GM18505 (cell line): ENCODE data around the gene ALK.
"Not testable (repeated sequence)": the region's sequence is repeated elsewhere in the genome, so short reads cannot be mapped to it uniquely, and the experiment has no call there.

Experiments used
- ATAC-seq: cut with Tn5 transposase; IDR thresholded peaks from one replicate; pipeline ENCODE4 v1.9.1; 2021; ENCODE audit not compliant: unreplicated experiment
- POLR2A ChIP-seq: IDR thresholded peaks from 4 replicates; pipeline ENCODE4 v1.6.1; 2011; ENCODE audit warnings: borderline replicate concordance; ENCODE audit not compliant: insufficient read depth, insufficient read length; ENCODE audit errors: extremely low read depth

ALK gene

DNA sequence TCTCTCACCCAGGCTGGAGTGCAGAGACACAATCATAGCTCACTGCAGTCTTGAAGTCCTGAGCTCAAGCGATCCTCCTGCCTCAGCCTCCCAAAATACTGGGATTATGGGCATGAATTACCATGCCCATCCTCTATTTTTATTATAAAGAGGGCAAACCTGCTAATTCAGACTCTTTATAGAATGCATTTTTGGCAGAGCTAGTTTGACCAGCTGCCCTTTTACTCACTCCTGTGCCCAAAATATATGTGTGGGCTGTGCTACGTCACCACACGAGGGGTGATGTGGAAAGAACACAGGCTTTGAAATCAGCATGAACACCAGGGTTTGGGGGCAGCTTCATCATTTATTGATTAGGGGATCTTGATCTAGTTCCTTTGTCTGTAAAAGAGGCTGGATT, 668.4 kb downstream of the ALK start:
- no peak for ATAC-seq
- TF ChIP-seq POLR2A, result no peak

DNA sequence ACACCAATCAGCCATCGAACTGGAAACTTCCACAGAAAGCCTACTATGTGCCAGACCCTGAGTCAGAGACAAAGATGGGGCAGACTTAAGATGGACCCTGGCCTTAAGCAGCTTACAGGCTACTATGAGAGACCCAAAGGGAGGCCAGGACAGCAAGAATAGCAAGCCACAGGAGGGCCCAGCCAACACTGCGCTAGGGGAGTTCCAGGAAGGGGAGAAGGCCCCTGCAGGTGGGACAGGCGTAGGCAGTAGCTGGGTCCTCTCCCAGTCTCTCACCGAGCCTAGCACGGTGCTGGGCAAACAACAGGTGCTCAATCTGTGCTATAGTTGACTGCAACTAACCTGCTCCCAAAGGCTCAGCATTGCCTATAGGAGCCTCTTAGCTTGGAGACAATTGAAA, 670.0 kb downstream of the ALK start:
- no peak for TF ChIP-seq POLR2A
- ATAC-seq, result no peak

DNA sequence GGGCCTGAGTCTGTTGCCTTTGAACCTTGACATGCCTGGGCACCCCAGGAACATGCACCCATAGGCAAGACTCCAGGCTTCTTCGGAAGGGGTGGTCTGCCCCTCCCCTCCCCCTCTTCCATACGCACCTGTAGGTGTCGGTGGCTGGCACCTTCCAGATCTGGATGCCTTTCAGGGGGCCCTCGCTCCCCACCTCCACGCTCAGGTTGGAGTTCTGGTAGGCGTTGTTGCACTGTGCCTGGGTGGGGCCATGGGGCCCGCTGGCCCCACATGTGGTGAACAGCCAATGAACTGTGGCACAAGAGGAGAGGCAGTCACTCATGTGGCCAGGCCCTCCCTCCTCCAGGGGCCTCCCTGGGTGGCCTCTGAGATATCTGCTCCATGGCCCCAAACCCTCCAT, 670.4 kb downstream of the ALK start:
- no peak for ATAC-seq

DNA sequence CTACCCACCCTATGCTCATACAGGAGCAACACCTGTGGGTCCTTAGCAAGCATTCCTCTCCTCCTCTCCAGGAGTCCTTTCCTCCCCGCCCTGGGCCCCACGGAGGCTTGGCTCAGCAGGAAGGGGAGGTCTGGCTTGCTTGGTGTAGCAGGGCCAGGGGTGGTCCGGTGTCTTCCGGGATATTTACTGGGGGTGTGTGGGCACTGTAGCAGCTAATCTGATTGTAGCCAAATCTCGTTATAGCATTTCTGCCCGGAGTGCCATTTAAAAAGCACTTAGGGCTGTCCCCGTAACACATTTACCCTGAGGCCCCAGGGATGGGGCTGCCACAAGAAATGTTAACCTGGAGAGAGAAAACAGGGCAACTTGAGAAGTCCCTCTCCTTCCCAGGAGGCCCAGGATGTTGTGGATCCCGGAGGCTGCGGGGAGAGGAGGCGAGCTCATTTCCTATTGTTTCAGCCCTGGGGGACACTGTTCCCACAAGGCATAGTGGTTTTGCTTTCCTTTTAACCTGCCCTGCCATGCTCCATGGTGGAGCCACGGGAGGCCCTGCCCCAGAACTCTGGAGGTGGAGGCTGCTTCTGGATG, 671.6 kb downstream of the ALK start:
- ATAC-seq, result no peak
- TF ChIP-seq POLR2A, result no peak

More for the DNA sequence above, 670.4 kb downstream of the ALK start:
- TF ChIP-seq POLR2A, result no peak

DNA sequence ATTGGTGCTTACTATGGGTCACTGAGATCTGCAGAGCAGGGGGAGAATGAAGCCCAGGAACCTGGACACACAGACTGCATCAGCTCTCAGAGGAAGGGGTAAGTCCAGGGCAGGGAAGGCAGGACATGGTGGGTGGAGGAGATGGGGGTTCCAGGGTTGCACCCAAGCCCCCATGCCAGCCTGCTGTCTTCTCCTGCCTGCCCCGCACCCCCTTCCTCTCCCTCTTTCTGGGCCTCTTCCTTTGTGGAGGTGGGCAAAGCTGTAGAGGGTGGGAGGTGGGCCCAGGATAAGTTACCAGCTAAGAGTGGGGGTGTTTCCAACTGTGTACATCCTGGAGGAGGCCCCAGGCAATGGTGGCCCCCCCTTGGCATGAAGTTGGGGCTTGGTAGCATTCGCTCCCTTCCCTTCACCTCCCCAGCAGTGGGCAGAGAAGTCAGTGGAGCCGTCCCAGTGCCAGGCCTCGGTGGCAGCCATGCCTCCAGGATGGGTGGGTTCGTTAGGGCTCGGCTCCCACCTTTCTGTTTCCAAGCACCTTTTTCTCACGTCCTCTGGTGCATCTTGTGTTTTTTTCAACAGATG, 674.0 kb downstream of the ALK start:
- no peak for TF ChIP-seq POLR2A

DNA sequence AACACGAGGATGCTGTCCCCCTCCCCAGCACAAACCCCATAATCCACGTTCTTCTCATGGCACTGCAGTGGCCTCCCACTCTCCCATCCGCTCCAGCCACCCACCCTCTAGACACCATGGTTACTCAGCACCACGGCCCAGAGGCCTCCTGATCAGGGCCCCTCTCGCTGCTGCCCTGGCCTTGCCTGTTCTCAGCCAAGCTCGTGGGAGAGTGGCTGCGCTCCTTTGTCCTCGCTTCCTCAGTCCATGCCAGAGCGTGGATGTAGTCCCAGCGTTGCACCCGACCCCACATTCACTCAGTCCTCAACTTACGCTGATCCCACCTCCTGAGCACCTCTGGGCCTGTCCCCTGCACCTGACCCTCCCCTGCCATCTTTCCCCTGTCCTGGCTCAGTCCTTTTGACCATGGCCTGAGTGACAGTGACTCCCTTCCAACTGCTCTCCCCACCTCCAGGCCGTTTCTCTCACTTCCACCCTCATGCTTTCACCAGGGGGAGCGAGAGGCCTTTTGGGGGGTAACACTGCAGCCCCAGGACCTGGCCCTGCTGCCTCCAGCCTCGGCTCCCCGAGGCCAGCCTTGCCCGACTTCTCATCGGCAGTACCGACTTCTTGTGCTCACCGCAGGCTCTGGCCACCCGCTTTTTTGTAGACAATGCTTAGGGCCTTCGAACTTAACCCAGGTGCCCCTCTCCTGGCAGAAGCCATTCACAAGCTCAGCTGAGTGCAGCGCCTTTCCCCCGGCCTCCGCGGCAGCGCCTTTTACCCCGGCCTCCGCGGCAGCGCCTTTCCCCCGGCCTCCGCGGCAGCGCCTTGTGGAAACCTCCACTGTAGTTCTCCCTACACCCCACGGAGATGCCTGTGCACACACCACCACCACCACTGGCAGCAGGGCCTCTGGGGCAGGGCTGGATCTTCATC, 674.7 kb downstream of the ALK start:
- ATAC-seq, result no peak
- no peak for TF ChIP-seq POLR2A

More for the DNA sequence above, 674.0 kb downstream of the ALK start:
- ATAC-seq, result no peak

DNA sequence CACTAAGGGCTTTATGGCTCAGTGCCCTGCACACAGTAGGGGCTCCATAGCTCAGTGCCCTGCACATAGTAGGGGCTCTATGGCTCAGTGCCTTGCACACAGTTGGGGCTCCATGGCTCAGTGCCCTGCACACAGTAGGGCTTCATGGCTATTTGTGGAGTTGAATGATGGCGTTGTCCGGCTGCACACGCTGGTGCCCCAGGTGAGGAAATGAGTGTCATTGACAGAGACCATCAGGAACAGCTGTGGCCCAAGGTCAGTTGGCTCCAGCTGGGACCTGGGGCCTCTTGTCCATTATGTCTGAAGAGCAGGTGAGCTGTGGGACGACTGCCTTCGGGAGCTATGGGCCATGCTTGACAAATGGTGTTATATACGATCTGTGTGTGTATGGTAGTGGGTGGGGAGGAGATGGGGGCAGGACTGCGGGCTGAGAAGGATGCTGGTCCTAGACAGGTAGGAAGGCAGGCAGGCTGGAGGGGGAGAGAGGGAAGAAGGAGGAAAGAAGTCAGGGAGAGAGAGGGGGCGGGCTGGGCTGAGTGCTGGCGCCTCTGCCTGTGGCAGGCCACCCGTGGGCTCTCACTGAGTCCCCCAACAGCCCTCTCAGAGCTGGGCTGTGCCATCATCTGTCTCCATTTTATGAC, 675.5 kb downstream of the ALK start:
- ATAC-seq, result no peak
- no peak for TF ChIP-seq POLR2A

DNA sequence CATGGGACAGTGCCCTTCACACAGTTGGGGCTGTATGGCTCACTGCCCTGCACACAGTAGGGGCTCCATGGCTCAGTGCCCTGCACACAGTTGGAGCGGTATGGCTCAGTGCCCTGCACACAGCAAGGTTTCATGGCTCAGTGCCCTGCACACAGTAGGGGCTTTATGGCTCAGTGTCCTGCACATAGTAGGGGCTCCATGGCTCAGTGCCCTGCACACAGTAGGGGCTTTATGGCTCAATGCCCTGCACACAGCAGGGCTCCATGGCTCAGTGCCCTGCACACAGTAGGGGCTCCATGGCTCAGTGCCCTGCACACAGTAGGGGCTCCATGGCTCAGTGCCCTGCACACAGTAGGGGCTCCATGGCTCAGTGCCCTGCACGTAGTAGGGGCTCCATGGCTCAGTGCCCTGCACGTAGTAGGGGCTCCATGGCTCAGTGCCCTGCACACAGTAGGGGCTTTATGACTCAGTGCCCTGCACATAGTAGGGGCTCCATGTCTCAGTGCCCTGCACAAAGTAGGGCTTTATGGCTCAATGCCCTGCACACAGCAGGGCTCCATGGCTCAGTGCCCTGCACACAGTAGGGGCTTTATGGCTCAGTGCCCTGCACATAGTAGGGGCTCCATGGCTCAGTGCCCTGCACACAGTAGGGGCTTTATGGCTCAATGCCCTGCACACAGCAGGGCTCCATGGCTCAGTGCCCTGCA, 676.2 kb downstream of the ALK start:
- not testable (repeated sequence) for ATAC-seq

DNA sequence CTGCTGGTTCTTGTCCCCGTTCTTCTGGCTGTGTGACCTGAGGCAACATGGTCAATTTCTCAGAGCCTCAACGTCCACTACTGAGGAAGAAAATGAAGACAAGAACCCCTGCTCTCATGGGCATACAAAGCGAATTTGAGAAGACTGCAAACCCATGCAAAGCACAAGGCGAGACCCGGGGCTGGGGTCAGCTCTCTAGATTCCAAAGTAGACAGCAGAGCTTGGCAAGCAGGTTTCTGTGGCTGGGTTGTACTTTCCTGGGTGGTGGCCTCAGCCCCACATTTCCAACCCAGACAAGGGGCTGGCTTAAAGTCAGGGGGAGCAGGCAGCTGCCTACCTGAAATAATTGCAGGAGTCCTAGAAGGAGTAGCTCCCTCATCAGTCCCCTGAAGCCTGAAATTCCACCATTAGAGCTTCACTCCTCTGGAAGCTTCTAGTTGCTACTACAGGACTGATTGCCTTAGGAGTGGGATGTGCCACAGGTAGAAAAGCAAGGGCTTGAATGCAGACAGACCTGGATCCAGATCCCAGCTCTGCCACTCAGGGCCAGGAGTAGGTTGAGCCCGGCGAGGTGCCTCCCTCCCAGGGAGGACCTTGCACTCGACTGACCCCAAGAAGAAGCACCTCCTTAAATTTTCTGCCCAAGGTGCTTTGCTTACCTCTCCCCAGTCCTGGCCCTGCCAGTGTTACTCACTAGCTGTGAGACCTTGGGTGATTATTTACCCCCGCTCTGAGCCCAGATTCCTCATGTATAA, 678.6 kb downstream of the ALK start:
- TF ChIP-seq POLR2A, result no peak
- no peak for ATAC-seq

DNA sequence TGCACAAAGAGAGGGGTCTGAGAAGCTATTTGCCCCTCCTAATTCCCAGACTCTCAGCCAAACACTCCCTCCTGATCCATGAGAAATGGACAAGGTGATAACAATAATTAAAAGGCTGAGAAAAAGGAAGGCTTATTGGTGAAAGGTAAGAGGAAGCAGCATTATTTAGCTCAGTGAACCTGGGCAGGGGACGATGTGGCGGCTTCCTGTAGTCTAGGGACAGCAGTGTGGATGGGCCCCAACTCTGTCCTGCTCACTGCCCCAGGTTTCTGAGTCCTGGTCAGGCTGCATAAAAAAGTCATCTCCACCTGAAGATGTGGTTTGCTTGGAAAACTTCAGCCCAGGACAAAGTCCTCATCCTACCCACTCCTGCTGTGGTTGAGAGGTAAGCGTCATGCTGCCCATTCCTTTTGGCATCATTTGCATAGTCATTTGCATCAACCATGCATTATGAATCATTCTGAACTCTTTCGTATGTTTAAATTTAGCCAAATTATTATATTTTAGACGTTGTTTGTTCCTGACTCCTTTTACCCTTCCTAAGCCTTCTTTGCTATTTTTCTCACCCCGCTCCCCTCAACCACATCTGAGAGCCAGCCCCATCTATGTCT, 679.3 kb downstream of the ALK start:
- TF ChIP-seq POLR2A, result no peak
- no peak for ATAC-seq

DNA sequence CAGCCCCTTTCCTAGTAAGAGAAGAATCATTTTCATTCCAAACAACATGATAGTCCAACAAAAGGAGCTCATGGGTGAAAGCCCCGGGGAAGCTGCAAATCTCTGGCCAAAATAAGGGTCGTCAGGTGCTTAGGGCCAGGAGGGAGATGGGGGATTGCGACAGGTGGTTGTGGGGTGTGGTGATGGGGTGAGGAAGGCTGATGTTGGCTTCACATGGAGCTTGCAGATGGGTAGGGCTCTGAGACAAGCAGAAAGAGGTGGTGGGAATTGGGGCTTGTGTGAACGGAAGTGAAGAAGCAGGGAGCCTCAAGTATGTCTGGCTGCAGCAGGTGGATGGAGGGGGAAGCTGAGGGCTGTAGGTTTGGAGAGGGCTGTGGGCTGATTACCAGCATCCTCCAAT, 680.0 kb downstream of the ALK start:
- TF ChIP-seq POLR2A, result no peak
- ATAC-seq, result no peak

DNA sequence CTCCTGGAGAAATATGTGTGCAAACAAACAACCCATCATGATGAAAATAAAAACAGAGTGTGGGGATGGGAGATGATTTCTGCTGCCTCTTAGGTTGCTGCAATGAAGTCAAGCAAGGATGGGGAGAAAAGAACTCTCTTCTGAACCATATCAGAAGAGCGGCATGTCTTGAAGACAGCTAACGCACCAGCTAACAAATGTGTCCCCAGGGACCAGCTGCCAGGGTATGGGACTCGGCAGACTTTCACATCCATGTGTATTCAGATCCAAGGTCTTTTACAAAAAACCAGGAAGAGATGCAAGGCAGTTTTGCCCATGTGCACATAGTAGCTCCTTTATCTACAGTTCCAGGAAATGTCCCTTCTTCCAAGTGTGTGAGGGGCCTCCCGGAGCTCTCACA, 680.8 kb downstream of the ALK start:
- no peak for TF ChIP-seq POLR2A
- ATAC-seq, result no peak
